Activated CD8-positive, alpha-beta T cell treated with anti-CD3 and anti-CD28 coated beads, Interleukin-2, amount 10 ng/mL, durations not matched to agents 7 days and 5 days (primary cell): Measurements from ENCODE around the gene PLEKHG5. TPM values are rescaled to one million over a fixed set of nuclear protein-coding genes. Genes with fewer than 3 reads are reported as not detected.
"Not testable (repeated sequence)": the region's sequence is repeated elsewhere in the genome, so short reads cannot be mapped to it uniquely, and the experiment has no call there.

Experiments used
- ATAC-seq: fragments of 150-1000 bp; cut with Tn5 transposase; one replicate; pipeline ENCODE4 v1.10.0; 2021; ENCODE audit warnings: moderate library complexity
- CTCF ChIA-PET: fragments of 350-600 bp; sonication (Branson Sonifier 250); formaldehyde crosslinking; loops from one replicate; lab custom pipeline; 2021; ENCODE audit warnings: antibody characterized with exemption; lab: Charles Lee
- POLR2A ChIA-PET: fragments of 350-600 bp; sonication (Branson Sonifier 250); formaldehyde crosslinking; loops from one replicate; lab custom pipeline; 2021; ENCODE audit warnings: antibody characterized with exemption; lab: Charles Lee
- DNase-seq: peaks from one replicate; pipeline ENCODE4 v3.0.0-alpha.2; 2020
- H3K27ac Mint-ChIP-seq: one replicate; pipeline ENCODE4 v1.8.0; 2021; ENCODE audit warnings: mild to moderate bottlenecking, mixed read lengths
- H3K27me3 Mint-ChIP-seq: one replicate; pipeline ENCODE4 v1.8.0; 2021; ENCODE audit warnings: low read depth, mixed read lengths
- H3K36me3 Mint-ChIP-seq: one replicate; pipeline ENCODE4 v1.8.0; 2021; ENCODE audit warnings: low read depth, mixed read lengths
- H3K4me1 Mint-ChIP-seq: one replicate; pipeline ENCODE4 v1.8.0; 2021; ENCODE audit warnings: low read depth, mixed read lengths
- H3K4me3 Mint-ChIP-seq: one replicate; pipeline ENCODE4 v1.8.0; 2021; ENCODE audit warnings: mild to moderate bottlenecking, mixed read lengths
- H3K9me3 Mint-ChIP-seq: one replicate; pipeline ENCODE4 v1.8.0; 2022; ENCODE audit warnings: mixed read lengths; ENCODE audit not compliant: insufficient read depth
- total RNA-seq, 2 experiments: library from RNA; stranded (reverse); gene quantifications; one replicate each; pipeline ENCODE4 v1.2.3, GENCODE V29; 2021

Gene PLEKHG5
- total RNA-seq, 2 experiments from 2014 or later: 2.2 to 2.8 TPM

DNA sequence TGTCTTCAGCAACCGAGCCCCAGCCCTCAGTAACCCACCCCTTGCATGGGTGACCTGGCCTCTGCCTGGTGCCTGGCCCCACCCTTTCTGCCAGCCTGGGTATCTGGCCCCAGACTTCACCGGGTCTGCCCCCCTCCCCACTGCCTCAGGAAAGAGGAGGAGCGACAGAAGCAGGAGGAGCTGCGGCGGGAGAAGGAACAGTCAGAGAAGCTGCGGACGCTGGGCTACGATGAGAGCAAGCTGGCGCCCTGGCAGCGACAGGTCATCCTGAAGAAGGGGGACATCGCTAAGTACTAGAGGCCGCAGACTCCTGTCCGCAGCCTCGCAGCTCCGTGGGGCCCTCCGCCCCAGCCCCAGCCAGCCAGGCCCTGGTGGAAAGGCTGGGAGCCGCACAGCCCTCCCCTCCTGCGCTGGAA is 31.6 kb downstream of the PLEKHG5 start:
- H3K4me3 Mint-ChIP-seq: peak overlapping the region; percentile 73
- ChIA-PET POLR2A (interaction anchor here (0.7 to 1.4 kb wide), 6 partner anchors 9 to 143 kb away, joined by 3 to 7 read pairs (median 4); partner anchors contain the start of gene KLHL21), CTCF (interaction anchor here (0.9 to 2.2 kb wide), 13 partner anchors 10 to 242 kb away, joined by 3 to 16 read pairs (median 4); partner anchors contain the start of genes DNAJC11 and NOL9)
- H3K4me1 Mint-ChIP-seq: peaks cover 52% of the 10 kb centered on the region
- ATAC-seq (peak; percentile 36), DNase-seq (peak; percentile 46)
- H3K27ac Mint-ChIP-seq: peak overlapping the region; percentile 62
- peaks cover 38% of the 10 kb centered on the region for H3K36me3 Mint-ChIP-seq
- peaks cover 20% of the 10 kb centered on the region for H3K27me3 Mint-ChIP-seq
- no peaks in the 10 kb centered on the region for H3K9me3 Mint-ChIP-seq

DNA sequence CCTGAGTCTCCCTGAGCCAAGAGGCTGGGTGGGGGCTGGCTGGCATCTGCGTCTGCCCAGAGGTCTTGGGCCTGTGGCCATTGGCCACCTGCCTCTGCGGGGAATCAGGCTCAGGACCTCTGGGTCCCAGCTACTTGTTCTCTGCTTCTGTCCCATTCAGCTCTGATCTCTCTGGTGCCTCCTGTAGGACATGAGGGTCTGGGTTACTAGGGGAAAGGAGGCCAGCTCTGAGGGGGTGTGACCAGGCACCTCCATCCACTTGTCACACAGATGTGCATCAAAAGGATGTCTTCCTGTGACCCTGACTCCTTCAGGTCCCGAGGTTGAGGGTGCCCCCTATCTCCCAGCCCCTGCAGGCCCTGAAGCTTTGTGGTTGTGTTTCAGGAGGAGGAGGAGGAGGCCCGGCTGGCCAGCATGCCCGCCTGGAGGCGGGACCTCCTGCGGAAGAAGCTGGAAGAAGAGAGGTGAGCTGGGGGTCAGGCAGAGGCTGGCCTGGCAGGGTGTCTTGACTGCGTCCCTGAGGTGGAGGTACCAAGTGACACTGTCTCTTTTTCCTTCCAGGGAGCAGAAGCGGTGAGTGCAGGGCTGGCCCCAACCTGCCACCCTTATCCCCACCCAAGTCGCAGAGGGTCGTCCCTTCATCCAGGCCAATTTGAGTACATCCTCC is 34.5 kb downstream of the PLEKHG5 start:
- Mint-ChIP-seq H3K27ac (no peak overlapping the region), H3K36me3 (peaks cover 15% of the 10 kb centered on the region), H3K4me1 (peaks cover 33% of the 10 kb centered on the region), H3K4me3 (no peak overlapping the region), H3K9me3 (no peaks in the 10 kb centered on the region), H3K27me3 (peaks cover 37% of the 10 kb centered on the region)
- ChIA-PET CTCF (interaction anchor here (1.3 kb wide), 1 partner anchor 210 kb away, joined by 3 read pairs; no protein-coding TSS in a partner anchor), POLR2A (no interaction called here)
- no peak for DNase-seq
- no peak for ATAC-seq

DNA sequence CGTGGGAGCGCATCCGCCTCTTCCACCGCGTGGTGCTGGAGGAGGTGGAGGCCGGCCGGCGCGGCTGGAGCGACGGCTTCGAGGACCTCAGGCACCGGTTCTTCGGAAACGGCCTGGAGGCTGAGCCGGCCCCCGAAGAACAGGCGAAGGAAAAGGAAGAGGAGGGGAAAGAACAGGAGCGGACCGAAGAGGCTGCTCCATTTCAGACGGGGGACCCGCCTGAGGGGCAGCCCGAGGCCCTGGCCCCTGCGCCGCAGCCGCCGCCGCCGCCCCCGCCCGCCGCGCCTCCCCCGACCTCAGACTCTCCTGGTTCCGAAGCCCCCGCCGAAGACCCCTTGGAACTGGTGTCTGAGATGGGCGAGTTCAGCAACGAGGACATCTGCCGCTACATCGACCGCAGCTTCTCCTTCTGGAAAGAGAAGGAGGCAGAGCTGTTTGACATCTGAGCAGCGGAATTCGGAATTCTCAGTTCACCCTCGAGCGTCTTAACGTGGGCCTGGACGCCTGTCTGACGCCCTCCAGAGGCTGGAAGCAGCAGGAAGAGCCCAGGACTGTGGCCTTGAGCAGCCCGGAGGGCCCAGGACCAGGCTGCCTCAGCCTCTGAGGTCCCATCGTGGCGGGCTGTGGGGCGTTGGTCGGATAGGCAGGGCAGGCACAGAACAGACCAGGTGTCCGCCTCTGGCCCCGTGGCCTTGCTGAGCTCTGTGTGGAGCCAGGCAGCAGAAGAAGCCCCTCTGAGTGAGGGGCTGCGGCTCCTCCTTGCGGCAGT is 35.5 kb downstream of the PLEKHG5 start:
- H3K27ac Mint-ChIP-seq, ATAC-seq, POLR2A ChIA-PET, H3K4me3 Mint-ChIP-seq, H3K9me3 Mint-ChIP-seq, H3K36me3 Mint-ChIP-seq, DNase-seq: not testable (repeated sequence)
- CTCF ChIA-PET: interaction anchor here (0.8 to 2.0 kb wide), 6 partner anchors 8 to 209 kb away, joined by 3 to 9 read pairs (median 4); no protein-coding TSS in a partner anchor
- Mint-ChIP-seq H3K4me1 (peaks cover 23% of the 10 kb centered on the region), H3K27me3 (peaks cover 43% of the 10 kb centered on the region)

DNA sequence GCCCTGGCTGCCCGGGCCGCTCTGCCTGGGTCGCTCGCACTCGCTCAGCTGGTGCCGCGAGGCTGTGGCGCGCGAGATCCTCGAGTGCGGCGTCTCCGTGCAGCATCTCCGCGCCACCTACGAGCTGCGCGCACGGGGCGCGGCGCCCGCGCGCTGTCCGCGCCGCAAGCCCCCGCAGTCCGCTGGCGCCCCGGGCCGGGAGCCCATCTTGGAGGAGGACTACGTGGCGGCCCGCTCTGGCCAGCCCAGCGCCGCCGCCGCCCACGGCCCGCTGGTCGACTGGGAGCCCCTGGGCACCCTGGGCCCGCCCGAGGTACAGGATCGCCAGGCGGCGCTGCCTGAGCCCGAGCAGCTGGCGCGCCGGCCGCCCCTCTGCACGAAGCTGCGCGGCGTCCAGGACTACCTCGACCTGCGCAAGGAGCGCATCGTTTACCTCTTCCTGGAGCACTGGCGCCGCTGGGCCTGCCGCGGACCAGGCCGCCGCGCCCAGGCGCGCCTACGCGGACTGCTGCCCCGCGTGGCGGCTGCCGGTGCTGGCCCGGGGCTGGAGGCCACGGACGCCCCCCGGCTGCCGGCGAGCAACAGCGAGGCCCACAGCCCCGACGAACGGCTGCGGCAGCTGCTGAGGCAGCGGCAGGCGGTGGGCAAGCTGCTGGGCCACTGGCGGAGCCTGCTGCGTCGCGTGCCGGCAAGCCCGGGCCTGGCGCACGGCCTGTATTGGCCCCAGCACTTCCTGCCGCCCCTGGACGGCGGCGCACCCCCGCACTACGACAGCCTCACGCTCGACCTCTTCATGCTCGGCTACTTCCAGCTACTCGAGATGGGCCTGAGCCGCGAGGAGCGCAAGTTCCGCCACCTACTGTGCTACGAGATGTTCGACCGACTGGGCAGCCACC is 36.4 kb downstream of the PLEKHG5 start:
- H3K4me3 Mint-ChIP-seq: no peak overlapping the region
- DNase-seq (no peak), ATAC-seq (peak; percentile 47)
- H3K36me3 Mint-ChIP-seq: no peaks in the 10 kb centered on the region
- no peaks in the 10 kb centered on the region for H3K9me3 Mint-ChIP-seq
- H3K27ac Mint-ChIP-seq: no peak overlapping the region
- ChIA-PET CTCF (interaction anchor here (0.8 to 2.1 kb wide), 9 partner anchors 8 to 209 kb away, joined by 3 to 9 read pairs (median 4); no protein-coding TSS in a partner anchor), POLR2A (interaction anchor here (0.8 kb wide), 1 partner anchor 218 kb away, joined by 3 read pairs; no protein-coding TSS in a partner anchor)
- H3K27me3 Mint-ChIP-seq: peaks cover 49% of the 10 kb centered on the region
- peaks cover 15% of the 10 kb centered on the region for H3K4me1 Mint-ChIP-seq

DNA sequence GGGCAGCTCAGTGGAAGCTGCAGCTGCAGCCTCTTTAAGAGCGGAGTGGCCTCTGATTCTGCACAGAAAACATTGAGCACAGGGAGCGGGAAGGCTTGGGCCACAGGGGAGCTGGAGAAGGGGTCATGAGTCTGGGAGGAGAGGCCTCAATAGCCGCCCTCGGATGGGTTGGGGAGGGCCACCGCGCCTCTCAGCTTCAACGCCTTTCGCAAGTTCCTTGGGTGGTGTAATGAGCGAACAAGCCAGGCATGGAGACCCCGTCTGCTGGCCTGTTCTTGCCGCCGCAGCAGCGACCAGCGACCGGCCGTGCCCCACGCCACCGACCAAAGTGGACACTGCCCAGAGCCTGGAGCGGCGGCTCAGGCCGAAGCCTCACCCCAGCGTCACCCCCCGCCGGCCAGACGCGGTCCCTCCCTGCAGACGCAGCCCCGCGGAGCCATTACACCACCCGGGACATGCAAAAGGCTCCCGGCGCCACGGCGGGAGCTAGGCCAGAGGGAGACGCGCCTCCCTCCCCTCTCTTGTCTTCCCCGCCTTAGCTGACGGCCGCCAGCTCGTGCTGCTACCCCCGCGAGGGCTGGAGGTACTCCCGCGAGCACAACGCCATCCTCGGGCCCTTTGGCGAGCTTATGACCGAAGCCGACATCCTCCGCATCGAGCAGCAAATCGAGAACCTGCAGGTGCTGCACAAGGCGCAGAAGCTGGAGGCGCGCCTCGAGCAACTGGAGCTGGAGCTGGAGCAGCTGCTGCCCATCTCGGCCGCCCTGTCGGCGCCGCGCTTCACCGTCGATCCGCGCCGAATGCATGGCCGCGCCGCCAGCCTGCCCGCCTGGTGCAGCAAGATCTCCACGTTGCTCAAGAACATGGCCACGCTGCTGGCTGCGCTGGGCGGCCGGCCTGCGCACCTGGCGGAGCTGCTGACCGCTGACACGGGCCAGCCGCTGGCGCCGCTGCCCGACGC is 37.3 kb downstream of the PLEKHG5 start:
- not testable (repeated sequence) for H3K36me3 Mint-ChIP-seq, H3K4me3 Mint-ChIP-seq, ATAC-seq, DNase-seq, H3K27ac Mint-ChIP-seq, H3K9me3 Mint-ChIP-seq
- POLR2A ChIA-PET: interaction anchor here (0.8 kb wide), 1 partner anchor 217 kb away, joined by 3 read pairs; no protein-coding TSS in a partner anchor
- peaks cover 55% of the 10 kb centered on the region for H3K27me3 Mint-ChIP-seq
- H3K4me1 Mint-ChIP-seq: peaks cover 11% of the 10 kb centered on the region
- CTCF ChIA-PET: interaction anchor here (0.9 to 2.1 kb wide), 6 partner anchors 9 to 208 kb away, joined by 3 to 9 read pairs (median 6); no protein-coding TSS in a partner anchor

DNA sequence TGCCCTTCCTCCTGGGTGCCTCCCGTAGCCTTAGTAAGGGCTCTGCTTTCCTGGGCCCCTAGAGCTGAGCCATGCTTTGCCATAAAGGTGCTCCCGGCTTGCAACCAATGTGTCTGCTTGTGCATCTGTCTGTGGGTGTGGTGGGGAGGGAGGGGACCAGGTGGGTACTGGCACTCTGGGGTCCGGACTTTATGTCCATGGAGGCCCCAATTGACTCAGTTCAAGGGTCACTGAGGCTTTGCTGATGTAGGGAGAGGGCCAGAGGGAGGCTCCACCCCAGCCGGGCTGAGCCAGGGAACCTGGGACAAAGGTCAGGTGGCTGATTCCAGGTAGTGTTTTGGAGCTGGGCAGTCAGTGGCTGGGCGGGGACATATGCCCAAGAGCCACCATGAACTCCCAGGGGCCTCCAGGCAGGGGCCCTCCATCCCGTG is 40.5 kb downstream of the PLEKHG5 start:
- POLR2A ChIA-PET: interaction anchor here (1.6 kb wide), 1 partner anchor 9 kb away, joined by 5 read pairs; no protein-coding TSS in a partner anchor
- Mint-ChIP-seq H3K4me1 (peaks cover 23% of the 10 kb centered on the region), H3K36me3 (no peaks in the 10 kb centered on the region), H3K9me3 (no peaks in the 10 kb centered on the region), H3K27me3 (peaks cover 59% of the 10 kb centered on the region), H3K4me3 (no peak overlapping the region), H3K27ac (no peak overlapping the region)
- no peak for DNase-seq
- ATAC-seq: no peak
- CTCF ChIA-PET: interaction anchor here (0.7 to 2.5 kb wide), 2 partner anchors 13 to 28 kb away, joined by 5 to 12 read pairs; no protein-coding TSS in a partner anchor

DNA sequence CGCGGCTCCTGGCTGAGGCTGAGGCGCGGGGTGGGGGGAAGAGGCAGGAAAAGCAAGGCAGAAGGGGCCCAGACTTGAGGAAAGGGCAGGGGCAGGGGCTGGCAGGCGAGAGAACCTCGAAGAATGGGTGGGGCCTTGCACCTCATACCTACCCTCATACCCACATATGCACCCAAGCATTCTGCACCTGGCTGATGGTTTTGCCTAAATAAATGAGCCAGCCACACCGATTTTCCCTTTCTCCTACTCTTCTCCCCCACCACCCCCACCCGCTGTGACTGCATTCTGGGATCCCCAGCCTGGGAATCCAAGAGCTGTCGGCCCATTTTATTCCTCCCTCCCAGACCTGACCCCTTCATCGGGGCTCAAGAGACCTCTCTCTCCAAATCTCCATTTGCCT is 41.0 kb downstream of the PLEKHG5 start:
- ChIA-PET POLR2A (interaction anchor here (1.6 kb wide), 1 partner anchor 9 kb away, joined by 5 read pairs; no protein-coding TSS in a partner anchor), CTCF (interaction anchor here (0.7 to 2.7 kb wide), 3 partner anchors 12 to 28 kb away, joined by 5 to 15 read pairs (median 12); no protein-coding TSS in a partner anchor)
- not testable (repeated sequence) for ATAC-seq, H3K4me3 Mint-ChIP-seq, DNase-seq, H3K9me3 Mint-ChIP-seq, H3K36me3 Mint-ChIP-seq, H3K27ac Mint-ChIP-seq
- peaks cover 21% of the 10 kb centered on the region for H3K4me1 Mint-ChIP-seq
- H3K27me3 Mint-ChIP-seq: peaks cover 58% of the 10 kb centered on the region

DNA sequence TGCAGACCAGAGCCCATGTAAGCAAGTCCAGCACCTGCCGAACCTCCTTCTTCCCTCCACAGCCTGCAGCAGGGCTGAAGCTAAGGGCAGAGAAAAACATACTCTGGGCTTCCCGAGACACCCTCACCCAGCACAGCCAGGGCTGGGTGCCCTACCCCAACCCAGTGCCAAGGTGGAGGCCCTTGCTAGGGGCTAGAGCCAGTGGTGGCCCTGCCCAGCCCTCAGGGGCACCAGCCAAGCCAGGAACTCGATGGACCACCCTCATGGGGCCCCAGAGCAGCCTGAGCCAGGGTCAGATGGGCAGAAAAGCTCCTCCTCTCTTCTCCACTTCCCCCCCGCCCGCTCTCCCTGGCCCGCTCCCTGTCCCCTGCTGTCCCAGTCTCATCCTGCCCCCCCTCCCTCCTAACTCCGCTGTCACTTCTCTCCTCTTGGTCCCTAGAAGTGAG is 41.4 kb downstream of the PLEKHG5 start:
- no peak overlapping the region for H3K4me3 Mint-ChIP-seq
- ATAC-seq (no peak), DNase-seq (no peak)
- peaks cover 59% of the 10 kb centered on the region for H3K27me3 Mint-ChIP-seq
- no peaks in the 10 kb centered on the region for H3K36me3 Mint-ChIP-seq
- CTCF ChIA-PET: interaction anchor here (0.7 to 2.7 kb wide), 6 partner anchors 9 to 101 kb away, joined by 3 to 15 read pairs (median 4); partner anchors contain the start of gene PLEKHG5
- no peaks in the 10 kb centered on the region for H3K9me3 Mint-ChIP-seq
- no peak overlapping the region for H3K27ac Mint-ChIP-seq
- POLR2A ChIA-PET: interaction anchor here (0.9 to 1.6 kb wide), 3 partner anchors 10 to 296 kb away, joined by 3 to 5 read pairs (median 4); no protein-coding TSS in a partner anchor
- H3K4me1 Mint-ChIP-seq: peaks cover 20% of the 10 kb centered on the region

DNA sequence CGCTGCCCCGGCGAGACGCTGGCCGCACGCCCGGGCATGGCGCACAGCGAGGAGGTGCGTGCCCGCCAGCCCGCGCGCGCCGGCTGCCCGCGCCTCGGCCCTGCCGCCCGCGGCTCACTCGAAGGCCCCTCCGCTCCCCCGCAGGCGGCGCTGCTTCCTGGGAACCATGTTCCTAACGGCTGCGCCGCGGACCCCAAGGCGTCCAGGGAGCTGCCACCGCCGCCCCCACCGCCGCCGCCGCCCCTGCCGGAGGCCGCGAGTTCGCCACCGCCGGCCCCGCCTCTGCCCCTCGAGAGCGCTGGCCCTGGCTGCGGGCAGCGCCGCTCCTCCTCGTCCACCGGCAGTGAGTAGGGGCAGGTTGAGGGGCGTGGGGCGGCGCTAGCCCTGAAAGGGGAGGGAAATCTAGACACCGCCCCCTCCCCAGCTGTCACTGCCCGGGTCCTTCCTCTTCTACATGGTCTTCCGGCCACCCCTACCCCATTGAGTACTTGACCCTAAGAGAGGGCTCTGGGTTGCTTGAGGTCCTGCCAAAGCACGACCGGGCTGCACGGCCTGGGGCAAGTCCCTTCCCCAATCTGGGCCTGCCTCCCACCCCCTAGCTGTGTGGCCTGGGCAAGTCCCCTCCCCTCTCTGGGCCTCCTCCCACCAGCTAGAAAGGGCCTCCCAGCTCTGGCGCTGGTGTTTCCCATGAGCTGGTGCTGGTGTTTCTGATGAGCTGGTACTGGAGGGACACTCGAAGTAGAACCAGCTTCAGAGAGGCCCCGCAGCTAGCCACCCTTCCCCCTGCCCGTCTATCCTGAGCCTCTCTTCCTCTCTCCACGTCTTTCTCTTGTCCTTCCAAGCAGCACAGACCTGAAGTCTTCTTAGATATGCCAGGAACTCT is 42.5 kb downstream of the PLEKHG5 start:
- Mint-ChIP-seq H3K4me1 (peaks cover 18% of the 10 kb centered on the region), H3K4me3 (no peak overlapping the region), H3K27ac (no peak overlapping the region), H3K36me3 (no peaks in the 10 kb centered on the region), H3K27me3 (peaks cover 57% of the 10 kb centered on the region), H3K9me3 (no peaks in the 10 kb centered on the region)
- ATAC-seq: peak; percentile 26
- POLR2A ChIA-PET: interaction anchor here (0.9 to 1.0 kb wide), 2 partner anchors 11 to 297 kb away, joined by 3 to 4 read pairs; no protein-coding TSS in a partner anchor
- CTCF ChIA-PET: interaction anchor here (0.7 to 2.7 kb wide), 10 partner anchors 8 to 322 kb away, joined by 3 to 15 read pairs (median 4); partner anchors contain the start of genes HES2 and PLEKHG5
- no peak for DNase-seq
